Cardiac fibroblast (primary cell): ENCODE measurements around the gene INPP5B.

Experiments used
- DNase-seq, 2 donors: peaks; one replicate each; pipeline versions ENCODE4 v3.0.0 to v3.0.0-alpha.2; 2010; ENCODE audit warnings: low read depth in 2 of 2
- H3K4me3 ChIP-seq, 2 donors: replicated peaks in 1 of 2; 1 replicate in 1 of 2; 2 replicates in 1 of 2; pipeline ENCODE4 v1.5.1; 2011; ENCODE audit warnings: low read depth in 2 of 2, low read length in 2 of 2, mild to moderate bottlenecking in 2 of 2, moderate library complexity in 1 of 2
- TF ChIP-seq, protein P1 (sequence below): IDR thresholded peaks from one replicate; pipeline ENCODE4 v1.5.1; 2011; ENCODE audit warnings: low read depth, mild to moderate bottlenecking, low read length, inconsistent platforms

The INPP5B gene

DNA sequence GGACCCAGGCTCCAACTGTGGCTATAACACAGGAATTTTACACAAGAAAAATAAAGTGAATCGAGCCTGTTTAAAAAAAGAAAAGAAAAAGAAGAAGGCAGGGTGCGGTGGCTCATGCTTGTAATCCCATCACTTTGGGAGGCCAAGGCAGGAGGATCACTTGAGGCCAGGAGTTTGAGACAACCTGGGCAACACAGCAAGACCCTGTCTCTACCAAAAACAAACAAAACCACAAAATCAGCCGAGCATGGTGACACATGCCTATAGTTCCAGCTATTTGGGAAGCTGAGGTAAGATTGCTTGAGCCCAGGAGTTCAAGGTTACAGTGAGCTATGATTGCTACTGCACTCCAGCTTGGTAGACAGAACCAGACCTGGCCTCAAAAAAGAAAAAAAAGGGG, 105.2 kb downstream of the INPP5B start:
- H3K4me3 ChIP-seq = no peak overlapping the region
- TF ChIP-seq, protein P1, sequence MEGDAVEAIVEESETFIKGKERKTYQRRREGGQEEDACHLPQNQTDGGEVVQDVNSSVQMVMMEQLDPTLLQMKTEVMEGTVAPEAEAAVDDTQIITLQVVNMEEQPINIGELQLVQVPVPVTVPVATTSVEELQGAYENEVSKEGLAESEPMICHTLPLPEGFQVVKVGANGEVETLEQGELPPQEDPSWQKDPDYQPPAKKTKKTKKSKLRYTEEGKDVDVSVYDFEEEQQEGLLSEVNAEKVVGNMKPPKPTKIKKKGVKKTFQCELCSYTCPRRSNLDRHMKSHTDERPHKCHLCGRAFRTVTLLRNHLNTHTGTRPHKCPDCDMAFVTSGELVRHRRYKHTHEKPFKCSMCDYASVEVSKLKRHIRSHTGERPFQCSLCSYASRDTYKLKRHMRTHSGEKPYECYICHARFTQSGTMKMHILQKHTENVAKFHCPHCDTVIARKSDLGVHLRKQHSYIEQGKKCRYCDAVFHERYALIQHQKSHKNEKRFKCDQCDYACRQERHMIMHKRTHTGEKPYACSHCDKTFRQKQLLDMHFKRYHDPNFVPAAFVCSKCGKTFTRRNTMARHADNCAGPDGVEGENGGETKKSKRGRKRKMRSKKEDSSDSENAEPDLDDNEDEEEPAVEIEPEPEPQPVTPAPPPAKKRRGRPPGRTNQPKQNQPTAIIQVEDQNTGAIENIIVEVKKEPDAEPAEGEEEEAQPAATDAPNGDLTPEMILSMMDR = no peak
- DNase-seq = no peak

DNA sequence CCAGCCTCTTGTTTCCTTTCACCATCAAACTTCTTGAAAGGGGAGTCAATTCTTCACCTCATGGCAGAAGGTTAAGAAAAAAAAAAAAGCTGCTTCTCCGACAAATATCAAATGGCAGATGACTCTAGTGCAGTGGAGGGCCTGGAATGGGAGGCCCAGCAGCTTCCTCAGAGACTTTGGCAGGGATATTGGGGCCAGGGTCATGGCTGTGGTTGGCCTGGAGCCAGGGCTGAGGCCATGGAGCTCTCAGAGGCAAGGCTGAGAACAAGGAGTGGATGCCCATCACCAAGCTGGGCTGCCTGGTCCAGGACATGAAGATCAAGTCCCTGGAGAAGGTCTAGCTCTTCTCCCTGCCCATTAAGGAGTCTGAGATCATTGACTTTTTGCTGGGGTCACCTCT, 106.1 kb downstream of the INPP5B start:
- TF ChIP-seq, protein P1 = no peak
- peak in 1 of 2 donors; percentile 35 for DNase-seq
- H3K4me3 ChIP-seq = no peak overlapping the region

DNA sequence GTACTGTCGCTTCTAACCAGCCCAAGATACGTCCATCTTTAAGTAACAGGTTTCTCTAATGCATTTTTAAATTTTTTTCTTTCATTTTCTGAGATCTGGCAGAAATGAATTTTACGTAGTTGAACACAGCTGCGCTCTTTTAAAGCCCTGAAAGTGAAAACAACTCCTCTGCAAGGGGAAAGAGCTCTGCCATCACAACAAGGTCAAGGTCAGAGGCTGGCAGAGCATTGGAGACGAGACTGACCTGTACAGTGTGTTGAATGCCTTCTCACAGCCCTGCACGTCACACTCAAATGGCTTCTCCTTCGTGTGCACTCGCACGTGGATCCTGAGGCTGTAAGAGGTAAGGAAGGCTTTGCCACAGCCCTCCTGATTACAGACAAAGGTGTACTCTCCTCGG, 107.2 kb downstream of the INPP5B start:
- TF ChIP-seq, protein P1 = no peak

DNA sequence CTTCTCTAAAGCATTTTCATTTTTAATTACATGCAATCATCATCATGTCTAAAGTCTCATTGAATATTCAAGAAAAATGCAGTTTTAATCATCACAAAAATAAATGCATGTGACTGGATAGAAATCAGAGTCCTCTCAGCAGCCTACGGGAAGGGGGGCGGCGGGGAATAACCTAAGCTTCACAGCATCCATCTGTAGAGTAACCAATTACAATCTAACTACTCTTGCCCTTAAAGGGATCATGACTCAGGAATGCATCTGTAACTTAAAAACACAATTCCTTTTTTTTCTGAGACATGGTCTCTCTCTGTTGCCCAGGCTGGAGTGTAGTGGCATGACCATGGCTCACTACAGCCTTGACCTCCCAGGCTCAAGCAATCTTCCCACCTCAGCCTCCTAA, 110.1 kb downstream of the INPP5B start:
- TF ChIP-seq, protein P1 = no peak
- H3K4me3 ChIP-seq = no peak overlapping the region
- no peak for DNase-seq

More for the DNA sequence above, 107.2 kb downstream of the INPP5B start:
- no peak overlapping the region for H3K4me3 ChIP-seq
- DNase-seq = no peak

DNA sequence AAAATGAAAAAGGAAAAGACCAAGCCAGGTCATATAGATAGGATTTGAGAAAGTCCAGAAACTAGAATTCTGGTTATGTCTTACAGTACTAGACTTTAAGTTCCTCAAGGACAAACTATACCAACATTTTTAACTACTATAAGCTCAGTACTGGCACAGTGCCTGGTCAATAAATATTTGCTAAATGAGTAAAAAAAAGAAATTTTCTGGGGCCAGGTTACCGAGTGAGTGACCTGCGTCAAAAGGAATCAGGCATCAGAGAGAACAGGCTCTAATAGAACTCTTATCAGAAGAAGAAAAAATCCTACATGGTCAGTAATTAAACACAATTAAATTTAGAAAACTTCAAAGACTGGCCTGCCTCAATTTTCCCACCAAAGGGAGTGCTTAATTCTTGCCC, 115.0 kb downstream of the INPP5B start:
- TF ChIP-seq, protein P1 = no peak
- no peak overlapping the region for H3K4me3 ChIP-seq
- DNase-seq = no peak

DNA sequence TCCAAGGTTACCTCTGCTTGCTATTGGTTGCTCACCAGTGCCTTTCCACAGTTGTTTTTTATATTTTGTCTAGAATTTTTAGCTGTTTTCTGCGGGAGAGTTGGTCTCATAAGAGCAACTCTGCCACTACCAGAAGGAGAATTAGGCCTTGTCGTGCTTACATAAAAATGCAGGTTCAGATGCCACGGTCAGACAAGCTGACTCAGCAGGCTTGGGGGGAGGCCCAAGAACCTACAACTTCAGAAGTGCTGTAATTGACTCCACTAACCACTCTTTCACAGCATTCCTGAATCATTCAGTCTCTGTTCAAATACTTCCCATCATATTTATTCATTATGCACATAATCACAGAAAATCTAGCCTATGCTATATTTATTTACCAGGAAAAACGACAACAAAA, 115.7 kb downstream of the INPP5B start:
- H3K4me3 ChIP-seq = no peak overlapping the region
- no peak for DNase-seq
- TF ChIP-seq, protein P1 = no peak

DNA sequence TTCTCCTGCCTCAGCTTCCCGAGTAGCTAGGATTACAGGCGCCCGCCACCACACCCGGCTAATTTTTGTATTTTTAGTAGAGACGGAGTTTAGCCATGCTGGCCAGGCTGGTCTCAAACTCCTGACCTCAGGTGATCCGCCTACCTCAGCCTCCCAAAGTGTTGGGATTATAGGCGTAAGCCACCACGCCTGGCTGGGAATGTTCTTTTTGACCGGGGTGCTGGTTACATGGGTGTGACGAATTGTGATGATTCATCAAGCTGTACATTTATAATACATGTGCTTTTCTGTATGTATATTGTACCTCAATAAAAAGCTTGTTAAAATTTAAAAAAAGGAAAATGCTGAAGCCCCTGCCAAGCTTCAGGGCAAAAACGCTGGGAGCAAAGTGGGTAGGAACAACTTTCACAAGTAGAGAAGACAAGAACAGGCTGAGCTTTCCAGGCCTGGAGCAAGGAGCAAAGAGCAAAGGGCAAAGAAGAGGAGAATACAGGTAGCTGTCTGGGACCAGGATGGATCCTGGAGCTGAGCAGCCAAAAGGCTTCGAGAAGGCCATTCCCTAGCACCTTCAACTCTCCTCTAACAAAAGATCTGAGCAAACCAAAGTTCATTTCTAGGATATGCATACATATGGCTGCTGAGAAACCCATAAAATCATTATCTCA, 118.3 kb downstream of the INPP5B start:
- no peak overlapping the region for H3K4me3 ChIP-seq
- TF ChIP-seq, protein P1 = no peak
- DNase-seq = no peak
